Naive thymus-derived CD4-positive, alpha-beta T cell (primary cell): Measurements from ENCODE around the gene RHBDD3. TPM values are rescaled to one million over a fixed set of nuclear protein-coding genes. Genes with fewer than 3 reads are reported as not detected.

Source experiments
- ATAC-seq: fragments of 150-1000 bp; cut with Tn5 transposase; 2 replicates; pipeline ENCODE4 v1.10.0; 2021; ENCODE audit warnings: mild to moderate bottlenecking, moderate library complexity
- CTCF ChIA-PET: fragments of 350-600 bp; sonication (Branson Sonifier 250); formaldehyde crosslinking; loops from one replicate; lab custom pipeline; 2021; ENCODE audit warnings: antibody characterized with exemption; lab: Charles Lee
- POLR2A ChIA-PET: fragments of 350-600 bp; sonication (Branson Sonifier 250); formaldehyde crosslinking; loops from one replicate; lab custom pipeline; 2021; ENCODE audit warnings: antibody characterized with exemption, inconsistent platforms; lab: Charles Lee
- DNase-seq, 9 donors: peaks; one replicate each; pipeline versions ENCODE4 v3.0.0 to v3.0.0-alpha.2; 2020 to 2022; ENCODE audit warnings: mixed read lengths in 1 of 9
- H3K27ac ChIP-seq: one replicate; pipeline ENCODE4 v1.7.0; 2013; ENCODE audit warnings: mild to moderate bottlenecking, low read depth, low read length, moderate library complexity
- H3K27me3 ChIP-seq, 2 donors: one replicate each; pipeline ENCODE4 v1.7.0; 2013; ENCODE audit warnings: low read length in 2 of 2, mild to moderate bottlenecking in 2 of 2, moderate library complexity in 2 of 2; ENCODE audit not compliant: control insufficient read depth in 2 of 2, insufficient read depth in 2 of 2
- H3K36me3 ChIP-seq, 3 experiments: 1 replicate in 2 of 3; 2 replicates in 1 of 3; pipeline ENCODE4 v1.7.0; 2013; ENCODE audit warnings: low read length in 3 of 3, mild to moderate bottlenecking in 3 of 3, moderate library complexity in 1 of 3; ENCODE audit not compliant: insufficient read depth in 3 of 3, control insufficient read depth in 2 of 3
- H3K4me1 ChIP-seq, 2 donors: one replicate each; pipeline ENCODE4 v1.7.0; 2013; ENCODE audit warnings: low read length in 2 of 2, mild to moderate bottlenecking in 2 of 2, moderate library complexity in 1 of 2; ENCODE audit not compliant: control insufficient read depth in 2 of 2, insufficient read depth in 2 of 2
- H3K4me3 ChIP-seq: 2 replicates; pipeline ENCODE4 v1.7.0; 2013; ENCODE audit warnings: mild to moderate bottlenecking, low read length
- H3K9me3 ChIP-seq, 3 experiments: 1 replicate in 2 of 3; 2 replicates in 1 of 3; pipeline ENCODE4 v1.7.0; 2013; ENCODE audit warnings: low read length in 3 of 3; ENCODE audit not compliant: control insufficient read depth in 2 of 3
- H3K27ac Mint-ChIP-seq, 9 donors: one replicate each; pipeline ENCODE4 v1.8.0; 2020 to 2022; ENCODE audit warnings: mixed read lengths in 9 of 9, mild to moderate bottlenecking in 8 of 9, moderate library complexity in 5 of 9, inconsistent platforms in 2 of 9
- H3K27me3 Mint-ChIP-seq, 5 donors: one replicate each; pipeline ENCODE4 v1.8.0; 2021 to 2022; ENCODE audit warnings: mixed read lengths in 5 of 5, mild to moderate bottlenecking in 1 of 5
- H3K36me3 Mint-ChIP-seq, 5 donors: one replicate each; pipeline ENCODE4 v1.8.0; 2020 to 2022; ENCODE audit warnings: mixed read lengths in 5 of 5, mild to moderate bottlenecking in 3 of 5, inconsistent platforms in 1 of 5
- H3K4me1 Mint-ChIP-seq, 7 donors: one replicate each; pipeline ENCODE4 v1.8.0; 2020 to 2022; ENCODE audit warnings: mixed read lengths in 7 of 7, mild to moderate bottlenecking in 3 of 7, inconsistent platforms in 1 of 7
- H3K4me3 Mint-ChIP-seq, 10 donors: one replicate each; pipeline ENCODE4 v1.8.0; 2020 to 2022; ENCODE audit warnings: mild to moderate bottlenecking in 10 of 10, mixed read lengths in 10 of 10, moderate library complexity in 6 of 10, inconsistent platforms in 2 of 10
- H3K9me3 Mint-ChIP-seq, 11 donors: one replicate each; pipeline ENCODE4 v1.8.0; 2020 to 2022; ENCODE audit warnings: mixed read lengths in 11 of 11, mild to moderate bottlenecking in 4 of 11, inconsistent platforms in 1 of 11, moderate library complexity in 1 of 11
- intact Hi-C, 2 donors: fragments of 100-400 bp; cut with micrococcal nuclease; formaldehyde crosslinking; loops; one replicate each; pipeline ENCODE4 v1.15.1; 2023
- polyA plus RNA-seq, 2 donors: library from polyadenylated mRNA; unstranded; fragments of 300-500 nt; fragmentation: Illumina TruSeq; gene quantifications; one replicate each; pipeline ENCODE4 v1.2.3, GENCODE V29; 2021
- total RNA-seq, 6 experiments: library from RNA in 5 of 6; stranded (reverse) in 5 of 6; gene quantifications; 1 replicate in 5 of 6; 2 replicates in 1 of 6; pipeline ENCODE4 v1.2.3 and lab custom pipeline; 2021 to 2026

Gene RHBDD3
- total and polyA plus RNA-seq, 7 experiments from 2014 or later, result 8.1 to 39.4 (median 14.2) TPM

DNA sequence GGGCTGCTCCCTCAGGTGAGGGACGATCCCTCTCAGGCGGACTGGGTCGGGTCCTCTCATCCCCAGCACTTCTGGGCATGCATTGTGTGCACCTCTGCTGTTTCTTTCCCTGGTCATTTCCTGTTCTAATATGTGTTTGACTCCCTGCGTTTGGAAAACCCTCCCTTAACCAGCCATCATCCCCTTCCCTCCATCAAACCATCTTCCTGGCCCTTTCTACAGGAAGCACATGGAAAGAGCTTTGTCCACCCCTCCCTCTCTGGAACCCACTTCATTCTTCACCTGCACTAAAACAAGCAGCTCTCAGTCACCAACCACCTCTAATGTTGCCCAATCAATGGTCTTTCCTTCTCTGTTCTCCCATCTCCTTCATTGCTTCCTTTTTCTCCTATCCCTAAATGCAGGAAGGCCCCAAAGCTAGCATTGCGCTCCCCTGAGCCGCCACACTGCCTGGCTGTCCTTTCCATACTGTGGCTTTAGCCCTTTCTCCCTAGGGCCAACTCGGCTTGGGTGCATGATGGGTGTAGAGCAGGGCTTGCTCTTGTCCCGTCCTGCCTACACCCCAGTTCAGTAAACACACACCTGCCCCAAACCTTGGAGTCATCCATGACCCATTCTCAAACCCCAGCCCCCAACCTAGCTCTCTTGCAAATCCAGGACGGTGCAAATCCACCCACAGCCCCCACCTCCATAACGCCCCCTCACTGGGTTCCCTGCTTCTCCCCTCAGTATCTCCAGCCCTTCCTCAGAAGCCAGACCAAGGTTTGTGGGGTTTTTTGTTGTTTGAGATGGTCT is 33.2 kb upstream of the RHBDD3 start:
- no peaks in the 10 kb centered on the region for H3K9me3 ChIP-seq
- Mint-ChIP-seq H3K9me3 (peaks cover 0 to 1% (median 0%) of the 10 kb centered on the region in 11 donors), H3K4me1 (peaks cover 2 to 17% (median 6%) of the 10 kb centered on the region in 7 donors), H3K36me3 (peaks cover 11 to 42% (median 18%) of the 10 kb centered on the region in 5 donors), H3K27me3 (peaks cover 0 to 14% (median 9%) of the 10 kb centered on the region in 5 donors), H3K4me3 (no peak overlapping the region), H3K27ac (peak overlapping the region in 6 of 9 donors; percentile 22 to 69 (median 32))
- POLR2A ChIA-PET, result no interaction called here
- CTCF ChIA-PET, result no interaction called here
- H3K4me1 ChIP-seq, result peaks cover 0 to 3% of the 10 kb centered on the region in 2 donors
- H3K27me3 ChIP-seq, result peaks cover 0 to 7% of the 10 kb centered on the region in 2 donors
- H3K36me3 ChIP-seq, result peaks cover 27 to 48% (median 29%) of the 10 kb centered on the region in 3 experiments
- no peak overlapping the region for H3K4me3 ChIP-seq
- DNase-seq (no peak), ATAC-seq (peak; percentile 12)
- no peak overlapping the region for H3K27ac ChIP-seq
- intact Hi-C loops, result loop anchor here in 1 of 2 donors (5.0 kb wide), 1 partner anchor 34 kb away; the partner anchor contains the start of genes EWSR1 and RHBDD3

DNA sequence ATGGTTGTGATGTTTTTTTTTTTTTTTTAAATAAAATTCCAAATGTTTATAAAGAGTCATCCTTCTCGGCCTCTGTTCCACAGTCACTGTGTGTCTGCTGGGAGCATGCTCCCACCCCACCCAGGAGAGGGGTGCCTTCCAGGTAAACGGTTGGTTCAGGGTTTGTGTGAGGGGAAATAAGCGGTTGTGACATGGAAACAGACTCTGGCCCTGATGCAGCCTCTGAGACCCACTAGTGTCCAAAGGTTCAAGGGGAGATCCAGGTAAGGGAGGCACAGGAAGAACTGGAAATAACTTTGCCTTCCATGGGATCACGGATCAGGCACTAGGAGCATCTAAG is 32.7 kb upstream of the RHBDD3 start:
- Mint-ChIP-seq H3K27ac (peak overlapping the region in 2 of 9 donors; percentile 9 to 31), H3K9me3 (no peaks in the 10 kb centered on the region), H3K4me1 (peaks cover 0 to 11% (median 3%) of the 10 kb centered on the region in 7 donors), H3K36me3 (peaks cover 11 to 47% (median 20%) of the 10 kb centered on the region in 5 donors), H3K4me3 (no peak overlapping the region), H3K27me3 (peaks cover 0 to 12% (median 5%) of the 10 kb centered on the region in 5 donors)
- H3K36me3 ChIP-seq, result peaks cover 33 to 53% (median 34%) of the 10 kb centered on the region in 3 experiments
- POLR2A ChIA-PET, result no interaction called here
- no peak overlapping the region for H3K4me3 ChIP-seq
- CTCF ChIA-PET, result no interaction called here
- no peaks in the 10 kb centered on the region for H3K4me1 ChIP-seq
- intact Hi-C loops, result loop anchor here in 1 of 2 donors (5.0 kb wide), 1 partner anchor 33 kb away; the partner anchor contains the start of genes EWSR1 and RHBDD3
- ATAC-seq, result no peak
- H3K27ac ChIP-seq, result no peak overlapping the region
- peaks cover 0 to 4% of the 10 kb centered on the region in 2 donors for H3K27me3 ChIP-seq
- DNase-seq, result no peak
- no peaks in the 10 kb centered on the region for H3K9me3 ChIP-seq

DNA sequence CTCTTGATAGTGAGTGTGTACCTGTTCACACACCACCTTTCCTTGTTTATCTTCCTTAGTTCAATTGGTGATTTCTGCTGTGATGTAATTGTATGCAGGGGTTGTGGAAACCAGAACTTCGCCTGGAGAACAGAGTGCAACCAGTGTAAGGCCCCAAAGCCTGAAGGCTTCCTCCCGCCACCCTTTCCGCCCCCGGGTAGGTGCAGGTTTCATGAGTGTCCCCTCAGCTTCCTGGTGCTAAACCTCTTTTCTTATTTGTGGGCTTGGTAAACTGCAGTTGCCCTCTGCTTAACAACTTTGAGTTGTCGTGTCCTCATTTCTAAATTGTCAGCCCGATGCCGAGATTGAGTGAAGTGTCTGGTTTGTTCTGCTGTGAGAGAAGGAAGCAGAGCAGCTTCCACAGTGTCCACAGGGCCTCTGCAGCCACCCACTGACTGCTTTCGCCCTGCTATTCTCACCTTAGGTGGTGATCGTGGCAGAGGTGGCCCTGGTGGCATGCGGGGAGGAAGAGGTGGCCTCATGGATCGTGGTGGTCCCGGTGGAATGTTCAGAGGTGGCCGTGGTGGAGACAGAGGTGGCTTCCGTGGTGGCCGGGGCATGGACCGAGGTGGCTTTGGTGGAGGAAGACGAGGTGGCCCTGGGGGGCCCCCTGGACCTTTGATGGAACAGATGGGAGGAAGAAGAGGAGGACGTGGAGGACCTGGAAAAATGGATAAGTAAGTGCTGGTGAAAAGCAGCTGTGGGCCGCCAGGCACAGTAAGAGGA is 31.5 kb upstream of the RHBDD3 start:
- Mint-ChIP-seq H3K9me3 (no peaks in the 10 kb centered on the region), H3K4me1 (peaks cover 0 to 11% (median 3%) of the 10 kb centered on the region in 7 donors), H3K27ac (peak overlapping the region in 7 of 9 donors; percentile 7 to 66 (median 36)), H3K36me3 (peaks cover 11 to 47% (median 22%) of the 10 kb centered on the region in 5 donors), H3K4me3 (no peak overlapping the region), H3K27me3 (peaks cover 0 to 2% (median 0%) of the 10 kb centered on the region in 5 donors)
- ChIA-PET POLR2A (no interaction called here), CTCF (no interaction called here)
- no peaks in the 10 kb centered on the region for H3K4me1 ChIP-seq
- ATAC-seq (no peak), DNase-seq (no peak)
- no peaks in the 10 kb centered on the region for H3K27me3 ChIP-seq
- H3K9me3 ChIP-seq, result no peaks in the 10 kb centered on the region
- H3K27ac ChIP-seq, result no peak overlapping the region
- intact Hi-C loops, result no loop called here
- H3K36me3 ChIP-seq, result peaks cover 34 to 65% (median 38%) of the 10 kb centered on the region in 3 experiments
- H3K4me3 ChIP-seq, result no peak overlapping the region

DNA sequence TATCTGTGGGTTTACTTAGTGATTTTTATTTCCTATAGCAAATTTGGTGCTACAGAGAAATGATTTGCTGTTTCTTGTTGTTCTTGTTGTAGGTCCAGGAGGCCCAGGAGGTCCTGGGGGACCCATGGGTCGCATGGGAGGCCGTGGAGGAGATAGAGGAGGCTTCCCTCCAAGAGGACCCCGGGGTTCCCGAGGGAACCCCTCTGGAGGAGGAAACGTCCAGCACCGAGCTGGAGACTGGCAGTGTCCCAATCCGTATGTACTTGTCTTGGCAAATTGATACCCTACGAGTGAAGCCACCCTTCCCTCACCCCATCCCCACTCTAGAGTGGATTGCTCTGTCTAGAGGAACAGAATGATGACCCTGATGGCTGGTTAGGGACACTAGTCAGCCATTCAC is 30.9 kb upstream of the RHBDD3 start:
- H3K4me3 ChIP-seq, result no peak overlapping the region
- no peak overlapping the region for H3K27ac Mint-ChIP-seq
- ATAC-seq (no peak), DNase-seq (no peak)
- peaks cover 0 to 11% (median 3%) of the 10 kb centered on the region in 7 donors for H3K4me1 Mint-ChIP-seq
- H3K27me3 Mint-ChIP-seq, result no peaks in the 10 kb centered on the region
- no peak overlapping the region for H3K4me3 Mint-ChIP-seq
- H3K36me3 Mint-ChIP-seq, result peaks cover 11 to 50% (median 22%) of the 10 kb centered on the region in 5 donors
- H3K36me3 ChIP-seq, result peaks cover 34 to 71% (median 38%) of the 10 kb centered on the region in 3 experiments
- H3K4me1 ChIP-seq, result no peaks in the 10 kb centered on the region
- H3K27me3 ChIP-seq, result no peaks in the 10 kb centered on the region
- H3K9me3 ChIP-seq, result no peaks in the 10 kb centered on the region
- intact Hi-C loops, result no loop called here
- CTCF ChIA-PET, result no interaction called here
- no peaks in the 10 kb centered on the region for H3K9me3 Mint-ChIP-seq
- H3K27ac ChIP-seq, result no peak overlapping the region
- POLR2A ChIA-PET, result no interaction called here

DNA sequence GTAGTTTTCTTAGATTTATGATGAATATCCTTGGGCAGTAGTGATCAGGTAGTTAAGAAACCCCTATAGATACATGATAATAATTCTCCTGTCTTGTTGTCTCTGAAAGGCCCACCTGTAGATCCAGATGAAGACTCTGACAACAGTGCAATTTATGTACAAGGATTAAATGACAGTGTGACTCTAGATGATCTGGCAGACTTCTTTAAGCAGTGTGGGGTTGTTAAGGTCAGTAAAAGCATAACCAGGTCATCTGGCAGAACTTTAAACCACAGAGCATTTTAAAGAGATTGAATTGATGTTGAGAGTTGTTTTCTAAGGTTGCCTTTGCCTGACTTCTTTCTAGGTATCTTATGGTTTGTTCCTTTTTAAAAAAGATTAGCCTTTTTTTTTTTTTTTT is 24.6 kb upstream of the RHBDD3 start:
- Mint-ChIP-seq H3K36me3 (peaks cover 10 to 62% (median 31%) of the 10 kb centered on the region in 5 donors), H3K27ac (no peak overlapping the region), H3K9me3 (no peaks in the 10 kb centered on the region), H3K4me3 (no peak overlapping the region), H3K27me3 (no peaks in the 10 kb centered on the region), H3K4me1 (peaks cover 6 to 17% (median 11%) of the 10 kb centered on the region in 7 donors)
- Histone ChIP-seq H3K27me3 (no peaks in the 10 kb centered on the region), H3K36me3 (peaks cover 37 to 97% (median 82%) of the 10 kb centered on the region in 3 experiments), H3K4me1 (no peaks in the 10 kb centered on the region), H3K27ac (no peak overlapping the region), H3K9me3 (no peaks in the 10 kb centered on the region), H3K4me3 (no peak overlapping the region)
- POLR2A ChIA-PET, result no interaction called here
- DNase-seq, result no peak
- intact Hi-C loops, result no loop called here
- CTCF ChIA-PET, result no interaction called here
- no peak for ATAC-seq

DNA sequence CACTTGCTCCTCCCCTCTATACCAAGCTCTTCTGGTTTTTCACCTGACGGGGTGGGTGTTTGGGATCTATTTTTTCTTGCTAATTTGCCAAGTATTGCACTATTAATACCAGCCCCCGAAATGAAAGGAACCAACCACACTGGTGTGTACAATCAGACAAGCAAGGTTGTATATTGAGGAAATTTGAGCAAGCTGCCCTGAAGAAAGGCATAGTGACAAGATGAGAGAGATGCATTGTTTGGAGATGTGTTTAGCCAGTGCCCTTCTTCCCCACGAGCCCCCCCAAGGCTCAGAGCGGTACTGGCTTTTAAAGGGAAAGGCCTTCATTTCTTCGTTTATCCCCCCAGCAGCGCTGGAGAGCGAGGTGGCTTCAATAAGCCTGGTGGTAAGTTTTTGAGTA is 23.4 kb upstream of the RHBDD3 start:
- no peaks in the 10 kb centered on the region for H3K9me3 ChIP-seq
- intact Hi-C loops, result no loop called here
- H3K4me3 Mint-ChIP-seq, result no peak overlapping the region
- H3K27ac Mint-ChIP-seq, result peak overlapping the region in 3 of 9 donors; percentile 45 to 72 (median 57)
- CTCF ChIA-PET, result no interaction called here
- no peak overlapping the region for H3K27ac ChIP-seq
- no peaks in the 10 kb centered on the region for H3K27me3 ChIP-seq
- H3K4me1 Mint-ChIP-seq, result peaks cover 6 to 26% (median 19%) of the 10 kb centered on the region in 7 donors
- ATAC-seq, result no peak
- no peak overlapping the region for H3K4me3 ChIP-seq
- H3K36me3 ChIP-seq, result peaks cover 34 to 97% (median 72%) of the 10 kb centered on the region in 3 experiments
- DNase-seq, result no peak
- H3K9me3 Mint-ChIP-seq, result no peaks in the 10 kb centered on the region
- no peaks in the 10 kb centered on the region for H3K27me3 Mint-ChIP-seq
- H3K4me1 ChIP-seq, result no peaks in the 10 kb centered on the region
- POLR2A ChIA-PET, result no interaction called here
- peaks cover 9 to 63% (median 39%) of the 10 kb centered on the region in 5 donors for H3K36me3 Mint-ChIP-seq
